HEK293 (cell line): Measurements from ENCODE around the gene RASGRP1.

Source experiments
- BCL11B ChIP-seq: fragments of 450-650 bp; formaldehyde crosslinking; IDR thresholded peaks from 2 replicates; pipeline ENCODE4 v1.5.1; 2016; ENCODE audit warnings: low read depth, missing biosample characterization, missing genetic modification characterization
- OVOL3 ChIP-seq: fragments of 450-650 bp; formaldehyde crosslinking; IDR thresholded peaks from 2 replicates; pipeline ENCODE4 v1.5.1; 2016; ENCODE audit warnings: missing biosample characterization, missing genetic modification characterization
- RBAK ChIP-seq: fragments of 450-650 bp; formaldehyde crosslinking; IDR thresholded peaks from 2 replicates; pipeline ENCODE4 v1.5.1; 2016; ENCODE audit warnings: missing biosample characterization, missing genetic modification characterization
- ZBTB8A ChIP-seq: fragments of 450-650 bp; formaldehyde crosslinking; IDR thresholded peaks from 2 replicates; pipeline ENCODE4 v1.5.1; 2016; ENCODE audit warnings: missing biosample characterization, missing genetic modification characterization
- ZNF138 ChIP-seq: fragments of 450-650 bp; formaldehyde crosslinking; IDR thresholded peaks from 2 replicates; pipeline ENCODE4 v1.5.1; 2016; ENCODE audit warnings: missing biosample characterization, missing genetic modification characterization, borderline replicate concordance
- ZNF146 ChIP-seq: fragments of 450-650 bp; formaldehyde crosslinking; IDR thresholded peaks from 2 replicates; pipeline ENCODE4 v1.5.1; 2016; ENCODE audit warnings: missing biosample characterization, missing genetic modification characterization
- ZNF223 ChIP-seq: fragments of 450-650 bp; formaldehyde crosslinking; IDR thresholded peaks from 2 replicates; pipeline ENCODE4 v1.5.1; 2016; ENCODE audit warnings: missing biosample characterization, missing genetic modification characterization
- ZNF23 ChIP-seq: fragments of 450-650 bp; formaldehyde crosslinking; IDR thresholded peaks from 2 replicates; pipeline ENCODE4 v1.5.1; 2016; ENCODE audit warnings: missing biosample characterization, missing genetic modification characterization, borderline replicate concordance
- ZNF274 ChIP-seq, 2 experiments: fragments of 200-500 bp in 1 of 2; fragments of 450-650 bp in 1 of 2; sonication (Bioruptor generic) in 1 of 2; formaldehyde crosslinking in 1 of 2; IDR thresholded peaks; 2 replicates each; pipeline versions ENCODE4 v1.5.1 to v1.6.1; 2014 to 2016; ENCODE audit warnings: borderline replicate concordance in 1 of 2, inconsistent platforms in 1 of 2, low read length in 1 of 2, missing biosample characterization in 1 of 2, missing genetic modification characterization in 1 of 2
- ZNF292 ChIP-seq: fragments of 450-650 bp; formaldehyde crosslinking; IDR thresholded peaks from 2 replicates; pipeline ENCODE4 v1.5.1; 2016; ENCODE audit warnings: low read depth, missing biosample characterization, missing genetic modification characterization, borderline replicate concordance
- ZNF324 ChIP-seq: fragments of 450-650 bp; formaldehyde crosslinking; IDR thresholded peaks from 2 replicates; pipeline ENCODE4 v1.5.1; 2016; ENCODE audit warnings: missing biosample characterization, missing genetic modification characterization
- ZNF37A ChIP-seq: fragments of 450-650 bp; IDR thresholded peaks from 2 replicates; pipeline ENCODE4 v1.5.1; 2018; ENCODE audit warnings: missing biosample characterization, missing genetic modification characterization
- ZNF426 ChIP-seq: fragments of 450-650 bp; formaldehyde crosslinking; IDR thresholded peaks from 2 replicates; pipeline ENCODE4 v1.5.1; 2017; ENCODE audit warnings: missing biosample characterization, missing genetic modification characterization, mild to moderate bottlenecking, inconsistent platforms, moderate library complexity
- ZNF510 ChIP-seq: fragments of 450-650 bp; formaldehyde crosslinking; IDR thresholded peaks from 2 replicates; pipeline ENCODE4 v1.5.1; 2018; ENCODE audit warnings: mild to moderate bottlenecking, missing genetic modification characterization, missing biosample characterization; ENCODE audit not compliant: insufficient replicate concordance
- ZNF514 ChIP-seq: fragments of 450-650 bp; formaldehyde crosslinking; IDR thresholded peaks from 2 replicates; pipeline ENCODE4 v1.5.1; 2016; ENCODE audit warnings: missing biosample characterization, missing genetic modification characterization
- ZNF624 ChIP-seq: fragments of 450-650 bp; formaldehyde crosslinking; IDR thresholded peaks from 2 replicates; pipeline ENCODE4 v1.5.1; 2017; ENCODE audit warnings: missing biosample characterization, missing genetic modification characterization
- ZNF654 ChIP-seq: fragments of 450-650 bp; formaldehyde crosslinking; IDR thresholded peaks from 2 replicates; pipeline ENCODE4 v1.5.1; 2016; ENCODE audit warnings: low read depth, missing biosample characterization, missing genetic modification characterization
- ZNF658 ChIP-seq: fragments of 450-650 bp; formaldehyde crosslinking; IDR thresholded peaks from 2 replicates; pipeline ENCODE4; 2016; ENCODE audit warnings: missing biosample characterization, missing genetic modification characterization
- ZNF677 ChIP-seq: fragments of 450-650 bp; IDR thresholded peaks from 2 replicates; pipeline ENCODE4 v1.5.0; 2018; ENCODE audit warnings: missing biosample characterization, mild to moderate bottlenecking, missing genetic modification characterization, moderate library complexity
- ZXDB ChIP-seq: fragments of 450-650 bp; formaldehyde crosslinking; IDR thresholded peaks from 2 replicates; pipeline ENCODE4 v1.5.1; 2016; ENCODE audit warnings: missing biosample characterization, missing genetic modification characterization
- TF ChIP-seq, protein P1 (sequence below): fragments of 450-650 bp; formaldehyde crosslinking; optimal IDR thresholded peaks from 2 replicates; pipeline ENCODE3; 2016; ENCODE audit warnings: missing biosample characterization, mild to moderate bottlenecking, missing genetic modification characterization
- TF ChIP-seq, protein P2 (sequence below): fragments of 450-650 bp; formaldehyde crosslinking; IDR thresholded peaks from 2 replicates; pipeline ENCODE4 v1.5.1; 2016; ENCODE audit warnings: missing biosample characterization, missing genetic modification characterization
- TF ChIP-seq, protein P3 (sequence below): fragments of 450-650 bp; formaldehyde crosslinking; IDR thresholded peaks from 2 replicates; pipeline ENCODE4 v1.5.0; 2017; ENCODE audit warnings: missing biosample characterization, missing genetic modification characterization, borderline replicate concordance
- TF ChIP-seq, protein P4 (sequence below): fragments of 450-650 bp; formaldehyde crosslinking; IDR thresholded peaks from 2 replicates; pipeline ENCODE4 v1.5.1; 2017; ENCODE audit warnings: missing biosample characterization, mild to moderate bottlenecking, missing genetic modification characterization, moderate library complexity
- TF ChIP-seq, protein P5 (sequence below): fragments of 450-650 bp; formaldehyde crosslinking; IDR thresholded peaks from 2 replicates; pipeline ENCODE4 v1.5.1; 2017; ENCODE audit warnings: missing biosample characterization, missing genetic modification characterization
- TF ChIP-seq, protein P6 (sequence below): fragments of 450-650 bp; formaldehyde crosslinking; IDR thresholded peaks from 2 replicates; pipeline ENCODE4 v1.5.1; 2016; ENCODE audit warnings: missing biosample characterization, missing genetic modification characterization
- TF ChIP-seq, protein P7 (sequence below): fragments of 450-650 bp; formaldehyde crosslinking; IDR thresholded peaks from 2 replicates; pipeline ENCODE4 v1.5.1; 2017; ENCODE audit warnings: missing biosample characterization, missing genetic modification characterization

Gene RASGRP1

DNA sequence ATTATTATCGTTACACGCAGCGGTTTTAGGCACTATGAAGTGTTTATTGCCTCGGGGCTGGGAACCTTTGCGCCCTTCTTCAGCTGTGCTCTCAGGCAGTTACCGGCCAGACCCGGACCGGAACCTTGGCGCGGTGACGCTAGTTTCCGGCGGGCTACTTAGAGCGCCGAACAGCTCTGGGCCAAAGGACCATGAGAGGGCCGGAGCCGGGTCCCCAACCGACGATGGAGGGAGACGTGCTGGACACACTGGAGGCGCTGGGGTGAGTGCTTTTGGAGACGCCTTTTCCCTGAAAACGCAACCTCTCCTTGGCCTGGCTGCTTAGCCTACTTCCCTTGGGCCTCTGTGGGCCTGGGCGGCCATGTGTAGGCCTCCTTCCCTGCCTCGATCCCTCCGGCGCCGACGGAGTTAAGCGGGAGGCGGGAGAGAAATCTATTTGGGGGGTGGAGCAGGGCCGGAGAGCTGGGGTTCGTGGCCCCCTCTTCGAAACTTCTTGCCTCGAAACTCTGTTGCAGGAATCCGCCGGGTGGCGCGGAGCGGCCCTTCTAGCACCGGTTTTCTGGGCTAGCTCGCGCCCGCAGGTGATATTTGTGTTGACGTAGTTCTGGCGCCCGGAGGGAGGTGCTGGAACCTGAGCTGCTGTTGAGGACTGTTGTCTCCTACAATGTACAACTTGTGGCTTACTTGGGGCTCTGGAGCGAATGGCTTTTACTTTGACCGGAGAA, 110.5 kb downstream of the RASGRP1 start, which contains the start of gene FAM98B (continued):
- TF ChIP-seq, protein P1, sequence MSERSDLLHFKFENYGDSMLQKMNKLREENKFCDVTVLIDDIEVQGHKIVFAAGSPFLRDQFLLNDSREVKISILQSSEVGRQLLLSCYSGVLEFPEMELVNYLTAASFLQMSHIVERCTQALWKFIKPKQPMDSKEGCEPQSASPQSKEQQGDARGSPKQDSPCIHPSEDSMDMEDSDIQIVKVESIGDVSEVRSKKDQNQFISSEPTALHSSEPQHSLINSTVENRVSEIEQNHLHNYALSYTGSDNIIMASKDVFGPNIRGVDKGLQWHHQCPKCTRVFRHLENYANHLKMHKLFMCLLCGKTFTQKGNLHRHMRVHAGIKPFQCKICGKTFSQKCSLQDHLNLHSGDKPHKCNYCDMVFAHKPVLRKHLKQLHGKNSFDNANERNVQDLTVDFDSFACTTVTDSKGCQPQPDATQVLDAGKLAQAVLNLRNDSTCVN = peak; percentile 34
- TF ChIP-seq, protein P2, sequence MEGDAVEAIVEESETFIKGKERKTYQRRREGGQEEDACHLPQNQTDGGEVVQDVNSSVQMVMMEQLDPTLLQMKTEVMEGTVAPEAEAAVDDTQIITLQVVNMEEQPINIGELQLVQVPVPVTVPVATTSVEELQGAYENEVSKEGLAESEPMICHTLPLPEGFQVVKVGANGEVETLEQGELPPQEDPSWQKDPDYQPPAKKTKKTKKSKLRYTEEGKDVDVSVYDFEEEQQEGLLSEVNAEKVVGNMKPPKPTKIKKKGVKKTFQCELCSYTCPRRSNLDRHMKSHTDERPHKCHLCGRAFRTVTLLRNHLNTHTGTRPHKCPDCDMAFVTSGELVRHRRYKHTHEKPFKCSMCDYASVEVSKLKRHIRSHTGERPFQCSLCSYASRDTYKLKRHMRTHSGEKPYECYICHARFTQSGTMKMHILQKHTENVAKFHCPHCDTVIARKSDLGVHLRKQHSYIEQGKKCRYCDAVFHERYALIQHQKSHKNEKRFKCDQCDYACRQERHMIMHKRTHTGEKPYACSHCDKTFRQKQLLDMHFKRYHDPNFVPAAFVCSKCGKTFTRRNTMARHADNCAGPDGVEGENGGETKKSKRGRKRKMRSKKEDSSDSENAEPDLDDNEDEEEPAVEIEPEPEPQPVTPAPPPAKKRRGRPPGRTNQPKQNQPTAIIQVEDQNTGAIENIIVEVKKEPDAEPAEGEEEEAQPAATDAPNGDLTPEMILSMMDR (tag by site-specific recombination) = peak; percentile 62; the same call in 1 of the 2 replicates
- peak; percentile 91 for TF ChIP-seq ZXDB
- TF ChIP-seq ZBTB8A (tag by site-specific recombination) = peak; percentile 70
- no peak for TF ChIP-seq ZNF624 (tag by site-specific recombination)
- TF ChIP-seq ZNF146 = peak; percentile 56
- TF ChIP-seq ZNF292 (tag by site-specific recombination) = no peak
- 0 out of 2 replicates have a peak, but pooled peaks have one; percentile 21 for TF ChIP-seq ZNF223 (tag by site-specific recombination)
- TF ChIP-seq ZNF677 (tag by site-specific recombination) = no peak
- TF ChIP-seq BCL11B = peak; percentile 82
- no peak for TF ChIP-seq ZNF654 (tag by site-specific recombination)
- TF ChIP-seq, protein P3, sequence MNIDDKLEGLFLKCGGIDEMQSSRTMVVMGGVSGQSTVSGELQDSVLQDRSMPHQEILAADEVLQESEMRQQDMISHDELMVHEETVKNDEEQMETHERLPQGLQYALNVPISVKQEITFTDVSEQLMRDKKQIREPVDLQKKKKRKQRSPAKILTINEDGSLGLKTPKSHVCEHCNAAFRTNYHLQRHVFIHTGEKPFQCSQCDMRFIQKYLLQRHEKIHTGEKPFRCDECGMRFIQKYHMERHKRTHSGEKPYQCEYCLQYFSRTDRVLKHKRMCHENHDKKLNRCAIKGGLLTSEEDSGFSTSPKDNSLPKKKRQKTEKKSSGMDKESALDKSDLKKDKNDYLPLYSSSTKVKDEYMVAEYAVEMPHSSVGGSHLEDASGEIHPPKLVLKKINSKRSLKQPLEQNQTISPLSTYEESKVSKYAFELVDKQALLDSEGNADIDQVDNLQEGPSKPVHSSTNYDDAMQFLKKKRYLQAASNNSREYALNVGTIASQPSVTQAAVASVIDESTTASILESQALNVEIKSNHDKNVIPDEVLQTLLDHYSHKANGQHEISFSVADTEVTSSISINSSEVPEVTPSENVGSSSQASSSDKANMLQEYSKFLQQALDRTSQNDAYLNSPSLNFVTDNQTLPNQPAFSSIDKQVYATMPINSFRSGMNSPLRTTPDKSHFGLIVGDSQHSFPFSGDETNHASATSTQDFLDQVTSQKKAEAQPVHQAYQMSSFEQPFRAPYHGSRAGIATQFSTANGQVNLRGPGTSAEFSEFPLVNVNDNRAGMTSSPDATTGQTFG = no peak
- no peak for TF ChIP-seq ZNF658 (tag by site-specific recombination)
- TF ChIP-seq, protein P4, sequence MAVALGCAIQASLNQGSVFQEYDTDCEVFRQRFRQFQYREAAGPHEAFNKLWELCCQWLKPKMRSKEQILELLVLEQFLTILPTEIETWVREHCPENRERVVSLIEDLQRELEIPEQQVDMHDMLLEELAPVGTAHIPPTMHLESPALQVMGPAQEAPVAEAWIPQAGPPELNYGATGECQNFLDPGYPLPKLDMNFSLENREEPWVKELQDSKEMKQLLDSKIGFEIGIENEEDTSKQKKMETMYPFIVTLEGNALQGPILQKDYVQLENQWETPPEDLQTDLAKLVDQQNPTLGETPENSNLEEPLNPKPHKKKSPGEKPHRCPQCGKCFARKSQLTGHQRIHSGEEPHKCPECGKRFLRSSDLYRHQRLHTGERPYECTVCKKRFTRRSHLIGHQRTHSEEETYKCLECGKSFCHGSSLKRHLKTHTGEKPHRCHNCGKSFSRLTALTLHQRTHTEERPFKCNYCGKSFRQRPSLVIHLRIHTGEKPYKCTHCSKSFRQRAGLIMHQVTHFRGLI (tag by site-specific recombination) = no peak
- TF ChIP-seq, protein P5, sequence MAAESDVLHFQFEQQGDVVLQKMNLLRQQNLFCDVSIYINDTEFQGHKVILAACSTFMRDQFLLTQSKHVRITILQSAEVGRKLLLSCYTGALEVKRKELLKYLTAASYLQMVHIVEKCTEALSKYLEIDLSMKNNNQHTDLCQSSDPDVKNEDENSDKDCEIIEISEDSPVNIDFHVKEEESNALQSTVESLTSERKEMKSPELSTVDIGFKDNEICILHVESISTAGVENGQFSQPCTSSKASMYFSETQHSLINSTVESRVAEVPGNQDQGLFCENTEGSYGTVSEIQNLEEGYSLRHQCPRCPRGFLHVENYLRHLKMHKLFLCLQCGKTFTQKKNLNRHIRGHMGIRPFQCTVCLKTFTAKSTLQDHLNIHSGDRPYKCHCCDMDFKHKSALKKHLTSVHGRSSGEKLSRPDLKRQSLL (tag by site-specific recombination) = peak; percentile 83
- 0 out of 2 replicates have a peak, but pooled peaks have one; percentile 60 for TF ChIP-seq OVOL3 (tag by site-specific recombination)
- TF ChIP-seq ZNF23 = no peak
- no peak for TF ChIP-seq ZNF274 (IDR thresholded peaks at IDR 0.05; ENCODE audit: low read length)
- no peak for TF ChIP-seq ZNF274 (tag by site-specific recombination; IDR thresholded peaks at IDR 0.05; ENCODE audit: borderline replicate concordance)
- TF ChIP-seq ZNF426 (tag by site-specific recombination) = no peak
- TF ChIP-seq RBAK (tag by site-specific recombination) = no peak
- TF ChIP-seq ZNF514 (tag by site-specific recombination) = no peak
- no peak for TF ChIP-seq ZNF138
- TF ChIP-seq, protein P6, sequence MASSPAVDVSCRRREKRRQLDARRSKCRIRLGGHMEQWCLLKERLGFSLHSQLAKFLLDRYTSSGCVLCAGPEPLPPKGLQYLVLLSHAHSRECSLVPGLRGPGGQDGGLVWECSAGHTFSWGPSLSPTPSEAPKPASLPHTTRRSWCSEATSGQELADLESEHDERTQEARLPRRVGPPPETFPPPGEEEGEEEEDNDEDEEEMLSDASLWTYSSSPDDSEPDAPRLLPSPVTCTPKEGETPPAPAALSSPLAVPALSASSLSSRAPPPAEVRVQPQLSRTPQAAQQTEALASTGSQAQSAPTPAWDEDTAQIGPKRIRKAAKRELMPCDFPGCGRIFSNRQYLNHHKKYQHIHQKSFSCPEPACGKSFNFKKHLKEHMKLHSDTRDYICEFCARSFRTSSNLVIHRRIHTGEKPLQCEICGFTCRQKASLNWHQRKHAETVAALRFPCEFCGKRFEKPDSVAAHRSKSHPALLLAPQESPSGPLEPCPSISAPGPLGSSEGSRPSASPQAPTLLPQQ (tag by site-specific recombination) = peak; percentile 80
- TF ChIP-seq ZNF324 = peak; percentile 93
- TF ChIP-seq ZNF510 (tag by site-specific recombination) = no peak
- no peak for TF ChIP-seq ZNF37A
- TF ChIP-seq, protein P7, sequence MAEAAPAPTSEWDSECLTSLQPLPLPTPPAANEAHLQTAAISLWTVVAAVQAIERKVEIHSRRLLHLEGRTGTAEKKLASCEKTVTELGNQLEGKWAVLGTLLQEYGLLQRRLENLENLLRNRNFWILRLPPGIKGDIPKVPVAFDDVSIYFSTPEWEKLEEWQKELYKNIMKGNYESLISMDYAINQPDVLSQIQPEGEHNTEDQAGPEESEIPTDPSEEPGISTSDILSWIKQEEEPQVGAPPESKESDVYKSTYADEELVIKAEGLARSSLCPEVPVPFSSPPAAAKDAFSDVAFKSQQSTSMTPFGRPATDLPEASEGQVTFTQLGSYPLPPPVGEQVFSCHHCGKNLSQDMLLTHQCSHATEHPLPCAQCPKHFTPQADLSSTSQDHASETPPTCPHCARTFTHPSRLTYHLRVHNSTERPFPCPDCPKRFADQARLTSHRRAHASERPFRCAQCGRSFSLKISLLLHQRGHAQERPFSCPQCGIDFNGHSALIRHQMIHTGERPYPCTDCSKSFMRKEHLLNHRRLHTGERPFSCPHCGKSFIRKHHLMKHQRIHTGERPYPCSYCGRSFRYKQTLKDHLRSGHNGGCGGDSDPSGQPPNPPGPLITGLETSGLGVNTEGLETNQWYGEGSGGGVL (tag by site-specific recombination) = 0 out of 2 replicates have a peak, but pooled peaks have one; percentile 26
